Activated CD8-positive, alpha-beta T cell treated with anti-CD3 and anti-CD28 coated beads for 36 hours (primary cell): ENCODE measurements around the gene CLDN18. TPM values are rescaled to one million over a fixed set of nuclear protein-coding genes. Genes with fewer than 3 reads are reported as not detected.
A peak's percentile ranks its signal among the peaks of the same experiment; 100 is the strongest.

ENCODE experiments used
- ATAC-seq: fragments of 200-7000 bp; cut with Tn5 transposase; one replicate; pipeline ENCODE4 v1.10.0; 2021; ENCODE audit warnings: mild to moderate bottlenecking, moderate library complexity
- CTCF ChIA-PET: fragments of 350-600 bp; sonication (Branson Sonifier 250); formaldehyde crosslinking; loops from one replicate; lab custom pipeline; 2021; ENCODE audit warnings: antibody characterized with exemption; lab: Charles Lee
- POLR2A ChIA-PET: fragments of 350-600 bp; sonication (Branson Sonifier 250); formaldehyde crosslinking; loops from one replicate; lab custom pipeline; 2021; ENCODE audit warnings: antibody characterized with exemption; lab: Charles Lee
- DNase-seq: peaks from one replicate; pipeline ENCODE4 v3.0.0-alpha.2; 2020
- H3K27ac Mint-ChIP-seq: one replicate; pipeline ENCODE4 v1.8.0; 2021; ENCODE audit warnings: mild to moderate bottlenecking, mixed read lengths
- H3K27me3 Mint-ChIP-seq: one replicate; pipeline ENCODE4 v1.8.0; 2021; ENCODE audit warnings: mixed read lengths
- H3K36me3 Mint-ChIP-seq: one replicate; pipeline ENCODE4 v1.8.0; 2021; ENCODE audit warnings: low read depth, mixed read lengths
- H3K4me1 Mint-ChIP-seq: one replicate; pipeline ENCODE4 v1.8.0; 2021; ENCODE audit warnings: low read depth, mixed read lengths
- H3K4me3 Mint-ChIP-seq: one replicate; pipeline ENCODE4 v1.8.0; 2021; ENCODE audit warnings: mild to moderate bottlenecking, moderate library complexity, mixed read lengths
- H3K9me3 Mint-ChIP-seq: one replicate; pipeline ENCODE4 v1.8.0; 2021; ENCODE audit warnings: mixed read lengths
- CTCF ChIP-seq: fragments of 200-600 bp; IDR thresholded peaks from one replicate; pipeline ENCODE4 v1.8.0; 2022; ENCODE audit warnings: antibody characterized with exemption, mild to moderate bottlenecking
- intact Hi-C: fragments of 100-400 bp; cut with micrococcal nuclease; formaldehyde crosslinking; loops from one replicate; pipeline ENCODE4 v1.10.0; 2022
- total RNA-seq, 2 experiments: library from RNA; stranded (reverse); gene quantifications; one replicate each; pipeline ENCODE4 v1.2.3, GENCODE V29; 2021

Gene CLDN18
- total RNA-seq, 2 experiments from 2014 or later, result not detected

- Mint-ChIP-seq H3K4me3 (no peak overlapping the region), H3K4me1 (peaks cover 4% of the 10 kb centered on the region)
- POLR2A ChIA-PET, result no interaction called here
Measured at GRCh38 chr3:138068579-138069174, 58.7 kb downstream of the CLDN18 start.

GRCh38 chr3:138070006-138070405 lies 60.0 kb downstream of the CLDN18 start:
- TF ChIP-seq CTCF, result no peak
- ChIA-PET CTCF (interaction anchor here (1.1 to 12.7 kb wide), 7 partner anchors 10 to 846 kb away, joined by 3 to 181 read pairs (median 5); partner anchors contain the start of gene DZIP1L), POLR2A (interaction anchor here (1.0 kb wide), 1 partner anchor 103 kb away, joined by 3 read pairs; no protein-coding TSS in a partner anchor)
- H3K27me3 Mint-ChIP-seq, result peaks cover 13% of the 10 kb centered on the region
- no peak overlapping the region for H3K27ac Mint-ChIP-seq
- DNase-seq (no peak), ATAC-seq (no peak)
- intact Hi-C loops, result no loop called here
- H3K9me3 Mint-ChIP-seq, result no peaks in the 10 kb centered on the region
- peaks cover 4% of the 10 kb centered on the region for H3K4me1 Mint-ChIP-seq
- H3K4me3 Mint-ChIP-seq, result no peak overlapping the region
- H3K36me3 Mint-ChIP-seq, result no peaks in the 10 kb centered on the region

More at GRCh38 chr3:138068579-138069174, 58.7 kb downstream of the CLDN18 start:
- peak; percentile 85 for TF ChIP-seq CTCF
- Mint-ChIP-seq H3K27ac (no peak overlapping the region), H3K36me3 (no peaks in the 10 kb centered on the region), H3K9me3 (no peaks in the 10 kb centered on the region), H3K27me3 (peaks cover 10% of the 10 kb centered on the region)
- intact Hi-C loops, result loop anchor here (2.0 kb wide), 1 partner anchor 50 kb away; no protein-coding TSS in a partner anchor
- ATAC-seq (peak; percentile 76), DNase-seq (peak; percentile 84)
- CTCF ChIA-PET, result interaction anchor here (0.7 to 12.7 kb wide), 12 partner anchors 9 to 105 kb away, joined by 3 to 181 read pairs (median 4); partner anchors contain the start of gene DZIP1L

GRCh38 chr3:138072796-138073195 lies 62.8 kb downstream of the CLDN18 start:
- ATAC-seq, result no peak
- no peak for DNase-seq
- H3K9me3 Mint-ChIP-seq, result no peaks in the 10 kb centered on the region
- ChIA-PET CTCF (interaction anchor here (0.9 to 12.7 kb wide), 2 partner anchors 35 to 45 kb away, joined by 3 to 181 read pairs; partner anchors contain the start of gene DZIP1L), POLR2A (no interaction called here)
- H3K4me3 Mint-ChIP-seq, result no peak overlapping the region
- no peaks in the 10 kb centered on the region for H3K4me1 Mint-ChIP-seq
- intact Hi-C loops, result no loop called here
- H3K27ac Mint-ChIP-seq, result no peak overlapping the region
- H3K36me3 Mint-ChIP-seq, result no peaks in the 10 kb centered on the region
- peaks cover 18% of the 10 kb centered on the region for H3K27me3 Mint-ChIP-seq
- TF ChIP-seq CTCF, result no peak

- Mint-ChIP-seq H3K27ac (no peak overlapping the region), H3K36me3 (no peaks in the 10 kb centered on the region), H3K27me3 (peaks cover 15% of the 10 kb centered on the region), H3K4me3 (no peak overlapping the region), H3K4me1 (peaks cover 22% of the 10 kb centered on the region), H3K9me3 (no peaks in the 10 kb centered on the region)
- TF ChIP-seq CTCF, result no peak
- DNase-seq (peak; percentile 14), ATAC-seq (no peak)
- intact Hi-C loops, result no loop called here
- ChIA-PET POLR2A (no interaction called here), CTCF (interaction anchor here (1.4 to 1.6 kb wide), 2 partner anchors 9 to 41 kb away, joined by 3 to 4 read pairs; no protein-coding TSS in a partner anchor)
Measured at GRCh38 chr3:138078096-138078495, 68.1 kb downstream of the CLDN18 start.

- H3K27ac Mint-ChIP-seq, result no peak overlapping the region
- POLR2A ChIA-PET, result no interaction called here
- CTCF ChIA-PET, result interaction anchor here (1.6 to 2.3 kb wide), 2 partner anchors 9 to 40 kb away, joined by 3 to 9 read pairs; no protein-coding TSS in a partner anchor
- peak; percentile 65 for ATAC-seq
- H3K4me1 Mint-ChIP-seq, result peaks cover 30% of the 10 kb centered on the region
- no peak overlapping the region for H3K4me3 Mint-ChIP-seq
- peak; percentile 44 for DNase-seq
- intact Hi-C loops, result no loop called here
- peaks cover 12% of the 10 kb centered on the region for H3K27me3 Mint-ChIP-seq
- no peaks in the 10 kb centered on the region for H3K36me3 Mint-ChIP-seq
- H3K9me3 Mint-ChIP-seq, result no peaks in the 10 kb centered on the region
- TF ChIP-seq CTCF, result no peak
Measured at GRCh38 chr3:138078901-138079344, 69.0 kb downstream of the CLDN18 start.
